ENCODE data around the gene SLC15A3.

The SLC15A3 gene

DNA sequence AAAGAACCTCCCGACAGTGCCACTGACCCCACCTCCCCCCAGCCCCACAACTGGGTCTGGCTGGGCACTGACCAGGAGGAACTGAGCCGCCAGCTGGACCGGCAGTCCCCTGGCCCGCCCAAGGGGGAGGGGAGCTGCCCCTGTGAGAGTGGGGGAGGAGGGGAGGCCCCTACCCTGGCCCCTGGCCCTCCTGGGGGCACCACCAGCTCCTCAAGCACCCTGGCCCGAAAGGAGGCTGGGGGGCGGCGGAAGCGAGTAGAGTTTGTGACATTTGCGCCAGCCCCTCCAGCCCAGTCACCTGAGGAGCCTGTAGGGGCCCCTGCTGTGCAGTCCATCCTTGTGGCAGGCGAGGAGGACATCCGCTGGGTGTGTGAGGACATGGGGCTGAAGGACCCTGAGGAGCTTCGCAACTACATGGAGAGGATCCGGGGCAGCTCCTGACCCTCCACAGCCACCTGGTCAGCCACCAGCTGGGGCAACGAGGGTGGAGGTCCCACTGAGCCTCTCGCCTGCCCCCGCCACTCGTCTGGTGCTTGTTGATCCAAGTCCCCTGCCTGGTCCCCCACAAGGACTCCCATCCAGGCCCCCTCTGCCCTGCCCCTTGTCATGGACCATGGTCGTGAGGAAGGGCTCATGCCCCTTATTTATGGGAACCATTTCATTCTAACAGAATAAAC lies 15.4 kb downstream of the SLC15A3 start:
- no peak overlapping the region for H3K4me3 ChIP-seq (ENCODE audit: low read length)
- TF ChIP-seq, protein P1, sequence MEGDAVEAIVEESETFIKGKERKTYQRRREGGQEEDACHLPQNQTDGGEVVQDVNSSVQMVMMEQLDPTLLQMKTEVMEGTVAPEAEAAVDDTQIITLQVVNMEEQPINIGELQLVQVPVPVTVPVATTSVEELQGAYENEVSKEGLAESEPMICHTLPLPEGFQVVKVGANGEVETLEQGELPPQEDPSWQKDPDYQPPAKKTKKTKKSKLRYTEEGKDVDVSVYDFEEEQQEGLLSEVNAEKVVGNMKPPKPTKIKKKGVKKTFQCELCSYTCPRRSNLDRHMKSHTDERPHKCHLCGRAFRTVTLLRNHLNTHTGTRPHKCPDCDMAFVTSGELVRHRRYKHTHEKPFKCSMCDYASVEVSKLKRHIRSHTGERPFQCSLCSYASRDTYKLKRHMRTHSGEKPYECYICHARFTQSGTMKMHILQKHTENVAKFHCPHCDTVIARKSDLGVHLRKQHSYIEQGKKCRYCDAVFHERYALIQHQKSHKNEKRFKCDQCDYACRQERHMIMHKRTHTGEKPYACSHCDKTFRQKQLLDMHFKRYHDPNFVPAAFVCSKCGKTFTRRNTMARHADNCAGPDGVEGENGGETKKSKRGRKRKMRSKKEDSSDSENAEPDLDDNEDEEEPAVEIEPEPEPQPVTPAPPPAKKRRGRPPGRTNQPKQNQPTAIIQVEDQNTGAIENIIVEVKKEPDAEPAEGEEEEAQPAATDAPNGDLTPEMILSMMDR (IDR thresholded peaks at IDR 0.05; ENCODE audit: insufficient read depth, low read depth, low read length, missing control alignments): no peak
- DNase-seq (ENCODE audit: low read depth): no peak

DNA sequence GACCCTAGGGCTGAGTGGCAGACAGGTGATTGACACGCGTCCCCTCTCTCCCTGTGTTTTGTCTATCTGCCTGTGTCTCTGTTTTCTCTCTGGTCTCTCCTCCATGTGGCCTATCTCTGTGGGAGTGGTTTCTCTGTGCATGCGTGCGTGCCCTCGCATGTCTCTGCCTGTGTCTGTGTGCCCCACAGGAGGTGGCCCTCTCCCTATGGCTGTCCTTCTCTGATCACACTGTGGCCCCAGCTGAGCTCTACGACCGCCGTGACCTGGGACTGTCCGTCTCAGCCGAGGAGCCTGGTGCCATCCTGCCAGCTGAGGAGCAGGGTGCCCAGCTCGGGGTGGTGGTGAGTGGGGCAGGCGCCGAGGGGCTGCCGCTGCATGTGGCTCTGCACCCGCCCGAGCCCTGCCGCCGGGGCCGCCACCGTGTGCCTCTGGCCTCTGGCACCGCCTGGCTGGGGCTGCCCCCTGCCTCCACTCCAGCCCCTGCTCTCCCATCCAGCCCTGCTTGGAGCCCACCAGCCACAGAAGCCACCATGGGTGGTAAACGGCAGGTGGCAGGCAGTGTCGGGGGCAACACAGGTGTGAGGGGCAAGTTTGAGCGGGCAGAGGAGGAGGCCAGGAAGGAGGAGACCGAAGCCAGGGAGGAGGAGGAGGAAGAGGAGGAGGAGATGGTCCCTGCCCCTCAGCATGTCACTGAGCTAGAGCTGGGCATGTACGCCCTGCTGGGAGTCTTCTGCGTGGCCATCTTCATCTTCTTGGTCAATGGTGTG lies 16.1 kb downstream of the SLC15A3 start:
- no peak overlapping the region for H3K4me3 ChIP-seq (ENCODE audit: low read length)
- TF ChIP-seq, protein P1 (IDR thresholded peaks at IDR 0.05; ENCODE audit: insufficient read depth, low read depth, low read length, missing control alignments): no peak
- DNase-seq (ENCODE audit: low read depth): peak; percentile 45

DNA sequence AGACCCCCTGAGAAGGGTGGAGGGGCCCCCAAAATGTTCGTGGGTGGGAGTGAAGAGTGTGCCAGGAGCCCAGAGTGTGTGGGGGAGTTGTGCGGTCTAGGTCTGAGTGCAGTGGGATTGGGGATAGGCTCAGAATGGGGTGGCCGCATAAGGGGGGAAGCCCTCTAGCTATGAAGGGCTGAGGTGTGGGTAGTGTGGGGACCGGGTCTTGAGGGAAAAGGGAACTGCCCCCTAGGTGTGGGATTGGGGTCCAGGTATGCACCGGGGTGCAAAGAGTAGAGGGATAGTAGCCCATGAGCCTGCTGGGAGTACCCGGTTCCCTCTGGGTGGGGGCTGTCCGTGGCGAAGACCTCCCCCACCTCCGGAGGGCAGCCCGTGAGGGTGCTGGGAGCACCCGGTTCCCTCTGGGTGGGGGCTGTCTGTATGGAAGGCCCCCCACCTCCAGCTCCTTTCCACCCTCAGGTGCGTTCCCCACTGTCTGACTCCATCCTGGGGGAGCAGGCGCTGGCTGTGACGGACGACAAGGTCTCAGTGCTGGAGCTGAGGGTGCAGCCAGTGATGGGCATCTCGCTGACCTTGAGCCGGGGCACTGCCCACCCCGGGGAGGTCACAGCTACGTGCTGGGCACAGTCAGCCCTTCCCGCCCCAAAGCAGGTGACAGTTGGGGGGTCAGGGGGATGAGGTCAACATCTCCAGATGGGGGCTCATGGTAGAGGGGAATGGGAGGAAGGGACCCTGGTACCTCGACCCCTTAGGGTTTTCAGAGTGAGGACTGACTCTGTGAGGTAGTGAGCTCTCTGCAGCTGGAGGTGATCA lies 17.0 kb downstream of the SLC15A3 start:
- no peak overlapping the region for H3K4me3 ChIP-seq (ENCODE audit: low read length)
- TF ChIP-seq, protein P1 (IDR thresholded peaks at IDR 0.05; ENCODE audit: insufficient read depth, low read depth, low read length, missing control alignments): no peak
- no peak for DNase-seq (ENCODE audit: low read depth)

DNA sequence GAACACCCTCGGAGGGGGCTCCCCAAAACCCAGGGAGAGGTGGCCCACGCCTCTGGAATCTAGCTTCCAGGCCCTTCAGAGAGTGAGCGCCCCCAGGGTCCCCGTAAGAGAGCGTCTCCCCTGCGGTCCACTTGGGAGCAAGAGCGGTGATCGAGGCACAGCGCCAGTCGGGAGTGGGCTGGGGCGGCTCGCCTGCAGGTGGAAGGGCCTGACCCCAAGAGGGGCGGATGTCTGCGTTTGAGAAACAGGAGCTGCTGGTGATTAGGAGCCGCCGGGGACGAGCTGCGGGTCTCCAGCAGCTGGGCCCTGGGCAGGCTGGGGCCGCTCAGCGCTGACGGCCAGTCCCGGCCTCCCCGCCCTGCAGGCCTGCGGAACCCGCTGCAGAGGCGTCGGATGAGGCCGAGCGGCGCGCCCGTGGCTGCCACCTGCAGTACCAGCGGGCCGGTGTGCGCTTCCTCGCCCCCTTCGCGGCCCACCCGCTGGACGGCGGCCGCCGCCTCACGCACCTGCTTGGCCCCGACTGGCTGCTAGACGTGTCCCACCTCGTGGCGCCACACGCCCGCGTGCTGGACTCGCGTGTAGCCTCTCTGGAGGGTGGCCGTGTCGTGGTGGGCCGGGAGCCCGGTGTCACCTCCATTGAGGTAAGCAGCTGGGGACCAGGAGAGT lies 17.7 kb downstream of the SLC15A3 start:
- TF ChIP-seq, protein P1 (IDR thresholded peaks at IDR 0.05; ENCODE audit: insufficient read depth, low read depth, low read length, missing control alignments): no peak
- no peak overlapping the region for H3K4me3 ChIP-seq (ENCODE audit: low read length)
- DNase-seq (ENCODE audit: low read depth): no peak

DNA sequence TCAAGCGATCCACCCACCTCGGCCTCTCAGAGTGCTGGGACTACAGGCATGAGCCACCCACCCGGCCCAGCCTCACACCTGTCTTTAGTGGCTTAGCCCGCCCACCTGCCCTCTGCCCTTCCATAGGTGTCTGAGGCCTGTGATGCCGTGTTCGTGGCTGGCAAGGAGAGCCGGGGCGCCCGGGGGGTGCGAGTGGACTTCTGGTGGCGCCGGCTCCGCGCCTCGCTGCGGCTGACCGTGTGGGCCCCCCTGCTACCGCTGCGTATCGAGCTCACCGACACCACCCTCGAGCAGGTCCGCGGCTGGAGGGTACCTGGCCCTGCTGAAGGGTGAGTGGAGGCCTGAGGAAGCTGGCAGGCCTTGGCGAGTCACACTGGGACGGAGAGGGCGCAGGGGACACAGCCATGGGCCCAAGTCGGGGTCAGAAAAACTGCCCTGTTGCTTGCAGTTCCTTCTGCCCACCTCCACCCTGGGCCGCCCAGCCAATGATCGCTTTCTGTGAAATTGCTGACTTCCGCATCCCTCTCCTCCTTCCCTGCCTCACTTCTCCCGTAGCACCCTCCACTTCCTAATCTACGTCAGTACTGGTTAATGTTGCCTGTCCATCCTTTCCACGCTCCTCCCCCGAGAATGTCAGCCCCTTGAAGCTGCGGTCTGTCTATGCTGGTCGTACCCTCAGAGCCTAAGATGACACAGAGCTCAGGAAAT lies 18.4 kb downstream of the SLC15A3 start:
- no peak overlapping the region for H3K4me3 ChIP-seq (ENCODE audit: low read length)
- DNase-seq (ENCODE audit: low read depth): no peak
- TF ChIP-seq, protein P1 (IDR thresholded peaks at IDR 0.05; ENCODE audit: insufficient read depth, low read depth, low read length, missing control alignments): no peak

Data from epithelial cell of esophagus (primary cell).